Measurements from ENCODE around the gene SESN1. TPM values are rescaled to one million over a fixed set of nuclear protein-coding genes. Genes with fewer than 3 reads are reported as not detected.

The SESN1 gene
- total RNA-seq, 1 experiment from 2014 or later: 30.2 TPM

DNA sequence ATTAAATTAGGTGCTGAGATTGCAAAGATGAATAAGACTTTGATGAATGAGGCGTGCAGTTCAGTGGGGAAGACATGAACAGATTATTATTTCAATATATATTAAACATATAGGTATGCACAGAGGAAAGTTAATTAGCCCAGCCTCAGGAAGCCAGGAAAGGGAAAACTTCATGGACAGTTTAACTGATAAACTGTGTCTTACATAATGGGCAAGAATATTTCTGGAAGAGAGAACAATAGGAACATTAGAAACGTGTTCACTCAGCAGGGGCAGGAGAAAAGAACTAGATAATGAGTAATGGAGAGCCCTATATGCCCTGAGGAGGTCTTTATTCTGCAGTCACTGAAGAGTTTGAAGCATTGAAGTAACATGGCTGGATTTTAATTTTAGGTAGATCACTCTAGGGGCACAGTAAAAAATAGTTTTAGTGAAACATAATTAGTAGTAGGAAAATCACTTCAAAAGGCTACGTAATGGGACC is 24.3 kb upstream of the SESN1 start:
- no peaks in the 10 kb centered on the region for H3K36me3 Mint-ChIP-seq
- no peak for ATAC-seq
- TF ChIP-seq ERG (CRISPR knock-in tag; IDR thresholded peaks at IDR 0.05) (no peak), ZBTB21 (CRISPR knock-in tag; IDR thresholded peaks at IDR 0.05; ENCODE audit: borderline replicate concordance) (no peak), NFE2L1 (CRISPR knock-in tag; IDR thresholded peaks at IDR 0.05) (no peak), ATF2 (CRISPR knock-in tag; IDR thresholded peaks at IDR 0.05; ENCODE audit: borderline replicate concordance, low read depth) (no peak), SOX15 (CRISPR knock-in tag; IDR thresholded peaks at IDR 0.05) (no peak), NFATC4 (CRISPR knock-in tag; IDR thresholded peaks at IDR 0.05) (no peak), ZNF396 (CRISPR knock-in tag; IDR thresholded peaks at IDR 0.05; ENCODE audit: borderline replicate concordance) (no peak), MAX (CRISPR knock-in tag; IDR thresholded peaks at IDR 0.05) (no peak), ETV6 (CRISPR knock-in tag; IDR thresholded peaks at IDR 0.05) (no peak), NR2C2 (CRISPR knock-in tag; IDR thresholded peaks at IDR 0.05) (no peak), SMAD4 (CRISPR knock-in tag; IDR thresholded peaks at IDR 0.05) (no peak), ZNF425 (CRISPR knock-in tag; conservative IDR thresholded peaks at IDR 0.05) (no peak), ZNF219 (CRISPR knock-in tag; IDR thresholded peaks at IDR 0.05; ENCODE audit: borderline replicate concordance) (no peak), ZNF317 (CRISPR knock-in tag; IDR thresholded peaks at IDR 0.05; ENCODE audit: borderline replicate concordance, low read depth) (no peak), ZNF263 (CRISPR knock-in tag; IDR thresholded peaks at IDR 0.05; ENCODE audit: low read depth) (no peak)
- TF ChIP-seq, protein P1, sequence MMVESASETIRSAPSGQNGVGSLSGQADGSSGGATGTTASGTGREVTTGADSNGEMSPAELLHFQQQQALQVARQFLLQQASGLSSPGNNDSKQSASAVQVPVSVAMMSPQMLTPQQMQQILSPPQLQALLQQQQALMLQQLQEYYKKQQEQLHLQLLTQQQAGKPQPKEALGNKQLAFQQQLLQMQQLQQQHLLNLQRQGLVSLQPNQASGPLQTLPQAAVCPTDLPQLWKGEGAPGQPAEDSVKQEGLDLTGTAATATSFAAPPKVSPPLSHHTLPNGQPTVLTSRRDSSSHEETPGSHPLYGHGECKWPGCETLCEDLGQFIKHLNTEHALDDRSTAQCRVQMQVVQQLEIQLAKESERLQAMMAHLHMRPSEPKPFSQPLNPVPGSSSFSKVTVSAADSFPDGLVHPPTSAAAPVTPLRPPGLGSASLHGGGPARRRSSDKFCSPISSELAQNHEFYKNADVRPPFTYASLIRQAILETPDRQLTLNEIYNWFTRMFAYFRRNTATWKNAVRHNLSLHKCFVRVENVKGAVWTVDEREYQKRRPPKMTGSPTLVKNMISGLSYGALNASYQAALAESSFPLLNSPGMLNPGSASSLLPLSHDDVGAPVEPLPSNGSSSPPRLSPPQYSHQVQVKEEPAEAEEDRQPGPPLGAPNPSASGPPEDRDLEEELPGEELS (CRISPR knock-in tag; IDR thresholded peaks at IDR 0.05): no peak
- TF ChIP-seq, protein P2, sequence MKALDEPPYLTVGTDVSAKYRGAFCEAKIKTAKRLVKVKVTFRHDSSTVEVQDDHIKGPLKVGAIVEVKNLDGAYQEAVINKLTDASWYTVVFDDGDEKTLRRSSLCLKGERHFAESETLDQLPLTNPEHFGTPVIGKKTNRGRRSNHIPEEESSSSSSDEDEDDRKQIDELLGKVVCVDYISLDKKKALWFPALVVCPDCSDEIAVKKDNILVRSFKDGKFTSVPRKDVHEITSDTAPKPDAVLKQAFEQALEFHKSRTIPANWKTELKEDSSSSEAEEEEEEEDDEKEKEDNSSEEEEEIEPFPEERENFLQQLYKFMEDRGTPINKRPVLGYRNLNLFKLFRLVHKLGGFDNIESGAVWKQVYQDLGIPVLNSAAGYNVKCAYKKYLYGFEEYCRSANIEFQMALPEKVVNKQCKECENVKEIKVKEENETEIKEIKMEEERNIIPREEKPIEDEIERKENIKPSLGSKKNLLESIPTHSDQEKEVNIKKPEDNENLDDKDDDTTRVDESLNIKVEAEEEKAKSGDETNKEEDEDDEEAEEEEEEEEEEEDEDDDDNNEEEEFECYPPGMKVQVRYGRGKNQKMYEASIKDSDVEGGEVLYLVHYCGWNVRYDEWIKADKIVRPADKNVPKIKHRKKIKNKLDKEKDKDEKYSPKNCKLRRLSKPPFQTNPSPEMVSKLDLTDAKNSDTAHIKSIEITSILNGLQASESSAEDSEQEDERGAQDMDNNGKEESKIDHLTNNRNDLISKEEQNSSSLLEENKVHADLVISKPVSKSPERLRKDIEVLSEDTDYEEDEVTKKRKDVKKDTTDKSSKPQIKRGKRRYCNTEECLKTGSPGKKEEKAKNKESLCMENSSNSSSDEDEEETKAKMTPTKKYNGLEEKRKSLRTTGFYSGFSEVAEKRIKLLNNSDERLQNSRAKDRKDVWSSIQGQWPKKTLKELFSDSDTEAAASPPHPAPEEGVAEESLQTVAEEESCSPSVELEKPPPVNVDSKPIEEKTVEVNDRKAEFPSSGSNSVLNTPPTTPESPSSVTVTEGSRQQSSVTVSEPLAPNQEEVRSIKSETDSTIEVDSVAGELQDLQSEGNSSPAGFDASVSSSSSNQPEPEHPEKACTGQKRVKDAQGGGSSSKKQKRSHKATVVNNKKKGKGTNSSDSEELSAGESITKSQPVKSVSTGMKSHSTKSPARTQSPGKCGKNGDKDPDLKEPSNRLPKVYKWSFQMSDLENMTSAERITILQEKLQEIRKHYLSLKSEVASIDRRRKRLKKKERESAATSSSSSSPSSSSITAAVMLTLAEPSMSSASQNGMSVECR (CRISPR knock-in tag; IDR thresholded peaks at IDR 0.05; ENCODE audit: borderline replicate concordance): no peak
- TF ChIP-seq, protein P3, sequence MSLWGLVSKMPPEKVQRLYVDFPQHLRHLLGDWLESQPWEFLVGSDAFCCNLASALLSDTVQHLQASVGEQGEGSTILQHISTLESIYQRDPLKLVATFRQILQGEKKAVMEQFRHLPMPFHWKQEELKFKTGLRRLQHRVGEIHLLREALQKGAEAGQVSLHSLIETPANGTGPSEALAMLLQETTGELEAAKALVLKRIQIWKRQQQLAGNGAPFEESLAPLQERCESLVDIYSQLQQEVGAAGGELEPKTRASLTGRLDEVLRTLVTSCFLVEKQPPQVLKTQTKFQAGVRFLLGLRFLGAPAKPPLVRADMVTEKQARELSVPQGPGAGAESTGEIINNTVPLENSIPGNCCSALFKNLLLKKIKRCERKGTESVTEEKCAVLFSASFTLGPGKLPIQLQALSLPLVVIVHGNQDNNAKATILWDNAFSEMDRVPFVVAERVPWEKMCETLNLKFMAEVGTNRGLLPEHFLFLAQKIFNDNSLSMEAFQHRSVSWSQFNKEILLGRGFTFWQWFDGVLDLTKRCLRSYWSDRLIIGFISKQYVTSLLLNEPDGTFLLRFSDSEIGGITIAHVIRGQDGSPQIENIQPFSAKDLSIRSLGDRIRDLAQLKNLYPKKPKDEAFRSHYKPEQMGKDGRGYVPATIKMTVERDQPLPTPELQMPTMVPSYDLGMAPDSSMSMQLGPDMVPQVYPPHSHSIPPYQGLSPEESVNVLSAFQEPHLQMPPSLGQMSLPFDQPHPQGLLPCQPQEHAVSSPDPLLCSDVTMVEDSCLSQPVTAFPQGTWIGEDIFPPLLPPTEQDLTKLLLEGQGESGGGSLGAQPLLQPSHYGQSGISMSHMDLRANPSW (CRISPR knock-in tag; conservative IDR thresholded peaks at IDR 0.05; ENCODE audit: low read depth): no peak
- H3K4me1 Mint-ChIP-seq: no peaks in the 10 kb centered on the region
- no peak overlapping the region for H3K4me3 Mint-ChIP-seq
- H3K9me3 Mint-ChIP-seq: no peaks in the 10 kb centered on the region
- POLR2A ChIA-PET: no interaction called here
- DNase-seq (ENCODE audit: low spot score): no peak
- no peak overlapping the region for H3K27ac Mint-ChIP-seq
- CTCF ChIA-PET: no interaction called here
- no peaks in the 10 kb centered on the region for H3K27me3 Mint-ChIP-seq (ENCODE audit: low read depth)
